B cell (primary cell): ENCODE data around the gene MPPED2. TPM values are rescaled to one million over a fixed set of nuclear protein-coding genes. Genes with fewer than 3 reads are reported as not detected.

Experiments used
- ATAC-seq: fragments of 200-7000 bp; cut with Tn5 transposase; one replicate; pipeline ENCODE4 v1.10.0; 2021; ENCODE audit warnings: low read depth, mild to moderate bottlenecking, moderate number of reproducible peaks, moderate library complexity
- CTCF ChIA-PET: fragments of 350-600 bp; sonication (Branson Sonifier 250); formaldehyde crosslinking; loops from one replicate; lab custom pipeline; 2021; ENCODE audit warnings: antibody characterized with exemption, inconsistent platforms; lab: Charles Lee
- POLR2A ChIA-PET: fragments of 350-600 bp; sonication (Branson Sonifier 250); formaldehyde crosslinking; loops from one replicate; lab custom pipeline; 2021; ENCODE audit warnings: antibody characterized with exemption; lab: Charles Lee
- DNase-seq: peaks from one replicate; pipeline ENCODE4 v3.0.0; 2013
- H2AFZ ChIP-seq: 2 replicates; pipeline ENCODE4 v1.6.1; 2012; ENCODE audit warnings: mild to moderate bottlenecking, low read depth, low read length; ENCODE audit not compliant: insufficient read depth, poor library complexity, severe bottlenecking
- H3K27ac ChIP-seq, 2 donors: 1 replicate in 1 of 2; 2 replicates in 1 of 2; pipeline ENCODE4 v1.5.1; 2012 to 2013; ENCODE audit warnings: low read length in 2 of 2, mild to moderate bottlenecking in 2 of 2, moderate library complexity in 1 of 2
- H3K27me3 ChIP-seq, 4 experiments: fragments of 200-600 bp in 1 of 4; sonication (generic) in 1 of 4; replicated peaks in 1 of 4; 1 replicate in 2 of 4; 2 replicates in 2 of 4; pipeline versions ENCODE4 v1.6.1 to v1.7.0; 2013 to 2016; ENCODE audit warnings: low read length in 3 of 4, mild to moderate bottlenecking in 2 of 4, mixed read lengths in 1 of 4, moderate library complexity in 1 of 4; ENCODE audit not compliant: insufficient read depth in 4 of 4, control insufficient read depth in 3 of 4; ENCODE audit errors: control extremely low read depth in 1 of 4
- H3K36me3 ChIP-seq, 2 experiments: replicated peaks in 1 of 2; 1 replicate in 1 of 2; 2 replicates in 1 of 2; pipeline versions ENCODE4 v1.6.1 to v1.7.1; 2013; ENCODE audit warnings: low read length in 1 of 2; ENCODE audit not compliant: insufficient read depth in 2 of 2, control insufficient read depth in 1 of 2; ENCODE audit errors: control extremely low read depth in 1 of 2, extremely low read depth in 1 of 2
- H3K4me1 ChIP-seq, 2 donors: fragments of 200-600 bp in 1 of 2; sonication (generic) in 1 of 2; 1 replicate in 1 of 2; 2 replicates in 1 of 2; pipeline versions ENCODE4 v1.5.1 to v1.6.1; 2013 to 2017; ENCODE audit warnings: low read length in 2 of 2; ENCODE audit not compliant: control insufficient read depth in 2 of 2, insufficient read depth in 2 of 2
- H3K4me2 ChIP-seq: replicated peaks from 2 replicates; pipeline ENCODE3; 2012; ENCODE audit warnings: mild to moderate bottlenecking, low read depth, low read length; ENCODE audit not compliant: poor library complexity, severe bottlenecking
- H3K4me3 ChIP-seq, 5 experiments: fragments of 200-600 bp in 1 of 5; sonication (generic) in 1 of 5; 1 replicate in 3 of 5; 2 replicates in 2 of 5; pipeline versions ENCODE4 v1.5.1 to v1.7.0; 2011 to 2016; ENCODE audit warnings: low read length in 4 of 5, mild to moderate bottlenecking in 4 of 5, low read depth in 2 of 5, control low read depth in 1 of 5, moderate library complexity in 1 of 5; ENCODE audit not compliant: insufficient read depth in 1 of 5; ENCODE audit errors: control extremely low read depth in 1 of 5, extremely low read depth in 1 of 5
- H3K79me2 ChIP-seq: fragments of 200-600 bp; sonication (generic); one replicate; pipeline ENCODE4 v1.6.0; 2016; ENCODE audit warnings: low read length; ENCODE audit not compliant: control insufficient read depth, insufficient read depth
- H3K9ac ChIP-seq: fragments of 200-600 bp; sonication (generic); 2 replicates; pipeline ENCODE4 v1.6.1; 2017; ENCODE audit warnings: mild to moderate bottlenecking, low read length, moderate library complexity
- H3K9me3 ChIP-seq, 3 donors: one replicate each; pipeline versions ENCODE4 v1.6.1 to v1.7.1; 2013; ENCODE audit warnings: low read length in 2 of 3; ENCODE audit not compliant: control insufficient read depth in 2 of 3, insufficient read depth in 1 of 3; ENCODE audit errors: control extremely low read depth in 1 of 3
- H4K20me1 ChIP-seq: 2 replicates; pipeline ENCODE4 v1.6.0; 2012; ENCODE audit warnings: mild to moderate bottlenecking, low read length; ENCODE audit not compliant: insufficient read depth, control insufficient read depth, poor library complexity, severe bottlenecking
- H3K27ac Mint-ChIP-seq: one replicate; pipeline ENCODE4 v1.8.0; 2021; ENCODE audit warnings: mixed read lengths
- H3K27me3 Mint-ChIP-seq: one replicate; pipeline ENCODE4 v1.8.0; 2021; ENCODE audit warnings: mixed read lengths
- H3K4me1 Mint-ChIP-seq: one replicate; pipeline ENCODE4 v1.8.0; 2021; ENCODE audit warnings: mixed read lengths
- H3K4me3 Mint-ChIP-seq: one replicate; pipeline ENCODE4 v1.8.0; 2021; ENCODE audit warnings: mixed read lengths
- H3K9me3 Mint-ChIP-seq: one replicate; pipeline ENCODE4 v1.8.0; 2022; ENCODE audit warnings: mixed read lengths; ENCODE audit not compliant: insufficient read depth
- CTCF ChIP-seq: fragments of 200-600 bp; IDR thresholded peaks from one replicate; pipeline ENCODE4 v1.8.0; 2022; ENCODE audit warnings: antibody characterized with exemption, mild to moderate bottlenecking
- EZH2 ChIP-seq: IDR thresholded peaks from 2 replicates; pipeline ENCODE4 v1.6.1; 2012; ENCODE audit warnings: borderline replicate concordance, low read depth, mild to moderate bottlenecking, moderate library complexity, low read length; ENCODE audit not compliant: insufficient read depth, poor library complexity, severe bottlenecking
- WGBS: methylation state at CpG from one replicate; pipeline ENCODE4 v1.1.5; 2013; ENCODE audit warnings: missing lambda C conversion rate; ENCODE audit not compliant: insufficient coverage; 5-methylcytosine and 5-hydroxymethylcytosine counted together
- intact Hi-C: fragments of 100-400 bp; cut with micrococcal nuclease; formaldehyde crosslinking; loops from one replicate; pipeline ENCODE4 v1.10.0; 2022
- polyA plus RNA-seq: library from polyadenylated mRNA; depleted of rRNA; stranded (reverse); fragments of >200 nt; gene quantifications from 2 replicates; pipeline ENCODE4 v1.2.3, GENCODE V29; 2012
- total RNA-seq, 2 donors: library from RNA; stranded (reverse); fragments of 120-200 nt in 1 of 2; gene quantifications; 1 replicate in 1 of 2; 2 replicates in 1 of 2; pipeline versions ENCODE4 v1.2.3 to v1.2.4, GENCODE V29; 2013 to 2022

The MPPED2 gene
- total and polyA plus RNA-seq, 2 donors (not counting 1 experiment from before 2014, with no cell fraction given) = 0.70 to 1.1 TPM

DNA sequence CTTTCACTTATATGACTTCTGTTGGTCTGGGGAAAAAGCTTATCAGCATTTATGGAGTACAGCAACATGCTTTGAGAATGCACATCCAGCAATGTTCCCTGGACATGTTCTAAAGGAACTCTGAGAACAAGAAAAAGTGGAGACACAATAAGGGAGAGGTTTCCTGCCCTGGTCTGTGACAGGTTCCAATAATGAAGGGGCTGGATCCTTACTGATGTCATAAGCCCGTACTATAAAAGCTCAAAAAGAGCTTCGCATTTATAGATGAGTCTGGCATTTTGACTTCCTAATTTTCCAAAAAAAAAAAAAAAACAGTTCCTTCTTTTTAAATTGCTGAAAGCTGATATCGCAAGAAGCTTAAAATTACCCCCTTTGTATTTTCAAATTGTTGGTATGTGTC is 129.1 kb downstream of the MPPED2 start:
- ChIA-PET POLR2A (no interaction called here), CTCF (no interaction called here)
- Histone ChIP-seq H3K79me2 (no peaks in the 10 kb centered on the region), H3K9me3 (no peaks in the 10 kb centered on the region), H3K27me3 (no peaks in the 10 kb centered on the region), H3K9ac (no peak overlapping the region), H3K36me3 (no peaks in the 10 kb centered on the region), H3K4me2 (no peak overlapping the region), H4K20me1 (no peaks in the 10 kb centered on the region), H3K4me1 (no peaks in the 10 kb centered on the region), H2AFZ (no peak overlapping the region), H3K4me3 (no peak overlapping the region), H3K27ac (no peak overlapping the region)
- intact Hi-C loops = no loop called here
- H3K9me3 Mint-ChIP-seq = no peaks in the 10 kb centered on the region
- no peak overlapping the region for H3K4me3 Mint-ChIP-seq
- no peaks in the 10 kb centered on the region for H3K4me1 Mint-ChIP-seq
- H3K27me3 Mint-ChIP-seq = no peaks in the 10 kb centered on the region
- H3K27ac Mint-ChIP-seq = no peak overlapping the region
- ATAC-seq = no peak
- no peak for DNase-seq
- no CpG with 5 or more reads among the region's 3 CpGs for WGBS
- TF ChIP-seq EZH2 (no peak), CTCF (no peak)

- Histone ChIP-seq H3K4me2 (no peak overlapping the region), H3K27ac (no peak overlapping the region), H3K4me1 (no peaks in the 10 kb centered on the region), H3K79me2 (no peaks in the 10 kb centered on the region), H3K4me3 (no peak overlapping the region), H4K20me1 (no peaks in the 10 kb centered on the region), H3K36me3 (no peaks in the 10 kb centered on the region), H2AFZ (no peak overlapping the region), H3K9ac (no peak overlapping the region), H3K9me3 (no peaks in the 10 kb centered on the region), H3K27me3 (no peaks in the 10 kb centered on the region)
- no peak for TF ChIP-seq EZH2
- TF ChIP-seq CTCF = no peak
- WGBS = 80% methylated on average over 2 of the region's 2 CpGs
- intact Hi-C loops = no loop called here
- POLR2A ChIA-PET = no interaction called here
- DNase-seq (no peak), ATAC-seq (no peak)
- Mint-ChIP-seq H3K27me3 (no peaks in the 10 kb centered on the region), H3K4me1 (no peaks in the 10 kb centered on the region), H3K4me3 (no peak overlapping the region), H3K9me3 (no peaks in the 10 kb centered on the region), H3K27ac (no peak overlapping the region)
- CTCF ChIA-PET = no interaction called here
Observed at GRCh38 chr11:30455025-30455424, 131.1 kb downstream of the MPPED2 start.
